Measurements from ENCODE around the gene KRTAP1-5.
"Not testable (repeated sequence)": the region's sequence is repeated elsewhere in the genome, so short reads cannot be mapped to it uniquely, and the experiment has no call there.

Gene KRTAP1-5

GRCh38 chr17:41049110-41049509 is 22.1 kb upstream of the KRTAP1-5 start:
- no peak for DNase-seq (ENCODE audit: low spot score)

GRCh38 chr17:41048441-41048840 is 21.4 kb upstream of the KRTAP1-5 start:
- no peak for DNase-seq (ENCODE audit: low spot score)

GRCh38 chr17:41046735-41047465 is 19.9 kb upstream of the KRTAP1-5 start, which contains the start of gene KRTAP2-1:
TSS of gene KRTAP2-1 (minus strand) at chr17:41047316. CDS start at chr17:41047267, 49 bp downstream.
- DNase-seq (ENCODE audit: low spot score) = not testable (repeated sequence)

- no peak for DNase-seq (ENCODE audit: low spot score)
Measured at GRCh38 chr17:41042953-41043352, 15.9 kb upstream of the KRTAP1-5 start.

GRCh38 chr17:41040783-41041571 is 14.0 kb upstream of the KRTAP1-5 start, which contains the start of gene KRTAP1-1:
TSS of gene KRTAP1-1 (minus strand) at chr17:41041450. CDS start at chr17:41041397, 53 bp downstream.
- not testable (repeated sequence) for DNase-seq (ENCODE audit: low spot score)

- DNase-seq (ENCODE audit: low spot score) = no peak
Measured at GRCh38 chr17:41037853-41038350, 10.9 kb upstream of the KRTAP1-5 start.

GRCh38 chr17:41034346-41034935 is 7.4 kb upstream of the KRTAP1-5 start, which contains the start of gene KRTAP1-3:
TSS of gene KRTAP1-3 (minus strand) at chr17:41034874. CDS start at chr17:41034821, 53 bp downstream.
- DNase-seq (ENCODE audit: low spot score) = not testable (repeated sequence)

- DNase-seq (ENCODE audit: low spot score) = no peak
Measured at GRCh38 chr17:41029633-41030245, 2.7 kb upstream of the KRTAP1-5 start, which contains the start of gene KRTAP1-4. TSS of gene KRTAP1-4 (minus strand) at chr17:41030195. CDS start at chr17:41030078, 117 bp downstream.

GRCh38 chr17:41024697-41025096 is 2.3 kb downstream of the KRTAP1-5 start:
- DNase-seq (ENCODE audit: low spot score) = no peak

GRCh38 chr17:41020336-41020735 is 6.7 kb downstream of the KRTAP1-5 start:
- DNase-seq (ENCODE audit: low spot score) = no peak

GRCh38 chr17:41019415-41019814 is 7.6 kb downstream of the KRTAP1-5 start:
- no peak for DNase-seq (ENCODE audit: low spot score)

- DNase-seq (ENCODE audit: low spot score) = no peak
Measured at GRCh38 chr17:41018541-41018940, 8.5 kb downstream of the KRTAP1-5 start.

- no peak for DNase-seq (ENCODE audit: low spot score)
Measured at GRCh38 chr17:41016578-41017215, 10.3 kb downstream of the KRTAP1-5 start.

GRCh38 chr17:41015454-41015853 is 11.6 kb downstream of the KRTAP1-5 start:
- DNase-seq (ENCODE audit: low spot score) = no peak

- peak; percentile 35 for DNase-seq (ENCODE audit: low spot score)
Measured at GRCh38 chr17:41013606-41014005, 13.4 kb downstream of the KRTAP1-5 start.

GRCh38 chr17:41013181-41013580 is 13.8 kb downstream of the KRTAP1-5 start:
- DNase-seq (ENCODE audit: low spot score) = no peak

GRCh38 chr17:41012326-41013120 is 14.5 kb downstream of the KRTAP1-5 start:
- DNase-seq (ENCODE audit: low spot score) = no peak

- DNase-seq (ENCODE audit: low spot score) = no peak
Measured at GRCh38 chr17:41010441-41010840, 16.6 kb downstream of the KRTAP1-5 start.

GRCh38 chr17:41009936-41010335 is 17.1 kb downstream of the KRTAP1-5 start:
- DNase-seq (ENCODE audit: low spot score) = no peak

- DNase-seq (ENCODE audit: low spot score) = no peak
Measured at GRCh38 chr17:41009301-41009760, 17.7 kb downstream of the KRTAP1-5 start.

Measured in SK-N-DZ (cell line).